Measurements from ENCODE around the gene BCAS3. TPM values are rescaled to one million over a fixed set of nuclear protein-coding genes. Genes with fewer than 3 reads are reported as not detected.

The BCAS3 gene
- total RNA-seq, 2 experiments from 2014 or later = 20.1 to 31.8 TPM

- Histone ChIP-seq H3K4me1 (ENCODE audit: insufficient read depth, low read length) (no peaks in the 10 kb centered on the region), H3K27me3 (ENCODE audit: control insufficient read depth in 1 of 2, insufficient read depth in 2 of 2, low read length in 2 of 2) (no peaks in the 10 kb centered on the region), H3K9me3 (ENCODE audit: control insufficient read depth in 1 of 2, insufficient read depth in 1 of 2, low read length in 2 of 2) (no peaks in the 10 kb centered on the region), H3K4me3 (ENCODE audit: low read length) (no peak overlapping the region), H3K36me3 (ENCODE audit: insufficient read depth, low read length) (no peaks in the 10 kb centered on the region), H3K27ac (ENCODE audit: low read depth in 1 of 2, low read length in 2 of 2) (no peak overlapping the region)
- ChIA-PET POLR2A (no interaction called here), CTCF (no interaction called here)
- no peak for DNase-seq
- no peak overlapping the region for H3K27ac Mint-ChIP-seq
- H3K4me1 Mint-ChIP-seq (ENCODE audit: low read depth) = no peaks in the 10 kb centered on the region
- no peaks in the 10 kb centered on the region for H3K27me3 Mint-ChIP-seq
- H3K36me3 Mint-ChIP-seq (ENCODE audit: low read depth) = peaks cover 14% of the 10 kb centered on the region
- ATAC-seq (ENCODE audit: poor library complexity) = no peak
- TF ChIP-seq, protein P1, sequence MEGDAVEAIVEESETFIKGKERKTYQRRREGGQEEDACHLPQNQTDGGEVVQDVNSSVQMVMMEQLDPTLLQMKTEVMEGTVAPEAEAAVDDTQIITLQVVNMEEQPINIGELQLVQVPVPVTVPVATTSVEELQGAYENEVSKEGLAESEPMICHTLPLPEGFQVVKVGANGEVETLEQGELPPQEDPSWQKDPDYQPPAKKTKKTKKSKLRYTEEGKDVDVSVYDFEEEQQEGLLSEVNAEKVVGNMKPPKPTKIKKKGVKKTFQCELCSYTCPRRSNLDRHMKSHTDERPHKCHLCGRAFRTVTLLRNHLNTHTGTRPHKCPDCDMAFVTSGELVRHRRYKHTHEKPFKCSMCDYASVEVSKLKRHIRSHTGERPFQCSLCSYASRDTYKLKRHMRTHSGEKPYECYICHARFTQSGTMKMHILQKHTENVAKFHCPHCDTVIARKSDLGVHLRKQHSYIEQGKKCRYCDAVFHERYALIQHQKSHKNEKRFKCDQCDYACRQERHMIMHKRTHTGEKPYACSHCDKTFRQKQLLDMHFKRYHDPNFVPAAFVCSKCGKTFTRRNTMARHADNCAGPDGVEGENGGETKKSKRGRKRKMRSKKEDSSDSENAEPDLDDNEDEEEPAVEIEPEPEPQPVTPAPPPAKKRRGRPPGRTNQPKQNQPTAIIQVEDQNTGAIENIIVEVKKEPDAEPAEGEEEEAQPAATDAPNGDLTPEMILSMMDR (IDR thresholded peaks at IDR 0.05) = no peak
- peaks cover 3% of the 10 kb centered on the region for H3K9me3 Mint-ChIP-seq
- no peak overlapping the region for H3K4me3 Mint-ChIP-seq
- intact Hi-C loops (cut with DNase I, micrococcal nuclease) = no loop called here
Measured at GRCh38 chr17:60952747-60953146, 275.1 kb downstream of the BCAS3 start.

DNA sequence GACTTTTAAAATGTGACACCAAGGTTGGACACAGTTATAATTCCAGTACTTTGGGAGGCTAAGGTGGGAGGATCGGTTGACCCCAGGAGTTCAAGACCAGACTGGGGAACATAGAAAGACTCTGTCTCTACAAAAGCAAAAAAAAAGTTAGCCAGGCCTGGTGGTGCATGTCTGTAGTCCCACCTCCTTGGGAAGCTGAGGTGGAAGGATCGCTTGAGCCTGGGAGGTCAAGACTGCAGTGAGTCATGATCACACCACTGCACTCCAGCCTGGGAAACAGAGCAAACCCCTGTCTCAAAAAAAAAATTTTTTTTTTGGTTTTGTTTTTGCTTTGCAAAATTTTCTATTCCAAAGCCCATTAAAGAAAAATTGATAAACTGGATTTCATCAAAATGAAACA is 281.4 kb downstream of the BCAS3 start:
- Histone ChIP-seq H3K36me3 (ENCODE audit: insufficient read depth, low read length) (no peaks in the 10 kb centered on the region), H3K4me1 (ENCODE audit: insufficient read depth, low read length) (no peaks in the 10 kb centered on the region), H3K9me3 (ENCODE audit: control insufficient read depth in 1 of 2, insufficient read depth in 1 of 2, low read length in 2 of 2) (peaks cover 0 to 4% of the 10 kb centered on the region in 2 experiments), H3K27me3 (ENCODE audit: control insufficient read depth in 1 of 2, insufficient read depth in 2 of 2, low read length in 2 of 2) (no peaks in the 10 kb centered on the region), H3K4me3 (ENCODE audit: low read length) (no peak overlapping the region), H3K27ac (ENCODE audit: low read depth in 1 of 2, low read length in 2 of 2) (no peak overlapping the region)
- H3K36me3 Mint-ChIP-seq (ENCODE audit: low read depth) = peaks cover 59% of the 10 kb centered on the region
- CTCF ChIA-PET = no interaction called here
- H3K4me1 Mint-ChIP-seq (ENCODE audit: low read depth) = no peaks in the 10 kb centered on the region
- intact Hi-C loops (cut with DNase I, micrococcal nuclease) = no loop called here
- no peaks in the 10 kb centered on the region for H3K27me3 Mint-ChIP-seq
- POLR2A ChIA-PET = no interaction called here
- peaks cover 11% of the 10 kb centered on the region for H3K9me3 Mint-ChIP-seq
- no peak for DNase-seq
- H3K4me3 Mint-ChIP-seq = no peak overlapping the region
- H3K27ac Mint-ChIP-seq = no peak overlapping the region
- no peak for ATAC-seq (ENCODE audit: poor library complexity)
- TF ChIP-seq, protein P1 (IDR thresholded peaks at IDR 0.05) = no peak

DNA sequence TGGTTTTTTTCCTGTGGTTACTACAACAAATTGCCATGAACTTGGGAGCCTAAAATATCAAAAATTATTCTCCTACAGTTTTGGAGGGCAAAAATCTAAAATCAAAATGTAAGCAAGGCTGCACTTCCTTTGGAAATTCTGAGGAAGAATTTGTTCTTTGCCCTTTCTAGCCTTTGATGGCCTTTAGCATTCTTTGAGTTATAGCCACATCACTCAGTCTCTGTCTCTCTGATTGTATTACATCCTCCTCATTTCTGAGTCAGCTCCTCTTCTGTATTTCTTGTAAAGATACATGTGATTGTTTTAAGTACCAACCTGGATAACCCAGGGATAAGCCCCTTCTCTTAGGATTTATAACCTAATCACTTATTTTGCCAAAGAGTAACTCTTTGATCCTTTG is 282.0 kb downstream of the BCAS3 start:
- no peak overlapping the region for H3K4me3 Mint-ChIP-seq
- CTCF ChIA-PET = no interaction called here

More for the DNA sequence above, 282.0 kb downstream of the BCAS3 start:
- H3K9me3 Mint-ChIP-seq = peaks cover 13% of the 10 kb centered on the region
- TF ChIP-seq, protein P1 (IDR thresholded peaks at IDR 0.05) = no peak
- Histone ChIP-seq H3K36me3 (ENCODE audit: insufficient read depth, low read length) (no peaks in the 10 kb centered on the region), H3K27me3 (ENCODE audit: control insufficient read depth in 1 of 2, insufficient read depth in 2 of 2, low read length in 2 of 2) (no peaks in the 10 kb centered on the region), H3K27ac (ENCODE audit: low read depth in 1 of 2, low read length in 2 of 2) (no peak overlapping the region), H3K4me3 (ENCODE audit: low read length) (no peak overlapping the region), H3K4me1 (ENCODE audit: insufficient read depth, low read length) (no peaks in the 10 kb centered on the region), H3K9me3 (ENCODE audit: control insufficient read depth in 1 of 2, insufficient read depth in 1 of 2, low read length in 2 of 2) (peaks cover 0 to 4% of the 10 kb centered on the region in 2 experiments)
- DNase-seq (no peak), ATAC-seq (ENCODE audit: poor library complexity) (no peak)
- no peaks in the 10 kb centered on the region for H3K27me3 Mint-ChIP-seq
- no peaks in the 10 kb centered on the region for H3K4me1 Mint-ChIP-seq (ENCODE audit: low read depth)
- peaks cover 65% of the 10 kb centered on the region for H3K36me3 Mint-ChIP-seq (ENCODE audit: low read depth)
- intact Hi-C loops (cut with DNase I, micrococcal nuclease) = no loop called here
- H3K27ac Mint-ChIP-seq = no peak overlapping the region
- POLR2A ChIA-PET = no interaction called here
